ENCODE data around the gene NPW.
A peak's percentile ranks its signal among the peaks of the same experiment; 100 is the strongest.

Gene NPW

DNA sequence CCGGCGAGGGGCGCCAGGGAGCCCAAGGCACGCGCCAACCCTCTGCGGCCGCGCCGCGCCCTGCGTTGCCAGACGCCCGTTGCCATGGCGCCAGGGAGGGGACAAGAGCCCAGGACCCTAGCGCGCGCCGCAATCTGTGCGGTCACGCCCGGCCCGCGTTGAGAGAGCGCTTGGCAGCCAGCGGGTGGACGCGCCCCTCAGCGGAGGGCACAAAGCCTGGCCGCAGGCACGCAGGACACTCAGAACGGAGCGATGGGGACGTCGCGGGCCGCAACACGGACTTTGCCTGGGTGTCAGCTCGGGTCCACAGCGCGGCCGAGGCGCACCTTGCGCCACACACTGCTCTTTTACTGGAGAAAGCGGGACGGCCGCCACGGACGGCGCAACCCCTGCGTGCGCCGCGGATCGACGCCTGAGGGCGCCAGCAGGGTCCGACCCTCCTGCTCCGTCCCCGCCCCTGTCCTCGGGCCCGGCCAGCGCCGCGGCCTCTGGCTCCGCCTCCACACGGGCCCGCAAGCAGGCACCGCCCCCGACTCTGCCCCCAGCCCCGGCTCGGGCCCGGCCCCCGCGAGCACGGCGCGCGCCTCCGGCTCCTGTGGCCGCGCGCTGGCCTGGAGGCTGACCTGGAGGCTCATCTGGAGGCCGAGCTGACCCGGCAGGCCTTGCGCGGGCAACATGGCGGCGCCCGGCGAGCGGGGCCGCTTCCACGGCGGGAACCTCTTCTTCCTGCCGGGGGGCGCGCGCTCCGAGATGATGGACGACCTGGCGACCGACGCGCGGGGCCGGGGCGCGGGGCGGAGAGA lies 35.8 kb upstream of the NPW start, which contains the start of gene GFER:
Gene GFER (plus strand): TSS at position 650 of the 803 bp plus-strand sequence. CDS start 26 bp downstream, at position 676.
- Histone ChIP-seq H3K4me3 (peak within 1 kb of the TSS; percentile 75 to 93 (median 85)), H3K27ac (peak within 1 kb of the TSS; percentile 42 to 89 (median 76))

- H3K27ac ChIP-seq: peak overlapping the region; percentile 42 to 89 (median 76)
Measured at GRCh38 chr16:1984347-1985225, 35.0 kb upstream of the NPW start.

DNA sequence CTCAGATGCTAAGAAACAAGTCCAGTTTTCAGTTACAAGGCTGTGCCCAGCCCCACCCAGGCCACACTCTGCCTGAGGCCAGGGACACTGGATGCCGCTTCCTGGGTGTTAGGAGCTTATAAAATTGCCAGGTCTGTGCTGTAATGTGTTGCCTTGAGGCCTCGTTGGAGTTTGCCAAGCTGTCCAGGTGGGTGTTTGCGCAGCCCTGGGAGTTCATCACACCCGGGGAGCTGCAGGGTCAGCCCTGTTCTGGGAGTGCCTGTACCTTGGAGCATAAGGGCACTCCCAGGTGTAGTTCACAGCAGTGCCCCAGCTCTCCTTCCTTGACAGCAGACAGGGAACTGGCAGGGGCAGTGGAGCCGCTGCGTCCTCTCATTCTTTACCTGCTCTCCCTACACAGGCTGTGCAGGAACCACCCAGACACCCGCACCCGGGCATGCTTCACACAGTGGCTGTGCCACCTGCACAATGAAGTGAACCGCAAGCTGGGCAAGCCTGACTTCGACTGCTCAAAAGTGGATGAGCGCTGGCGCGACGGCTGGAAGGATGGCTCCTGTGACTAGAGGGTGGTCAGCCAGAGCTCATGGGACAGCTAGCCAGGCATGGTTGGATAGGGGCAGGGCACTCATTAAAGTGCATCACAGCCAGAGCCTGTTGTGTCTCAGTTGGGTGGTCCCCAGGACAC lies 34.0 kb upstream of the NPW start:
- Histone ChIP-seq H3K27ac (no peak overlapping the region), H3K4me3 (peak overlapping the region in 1 of 7 experiments; percentile 85)

More at GRCh38 chr16:1984347-1985225, 35.0 kb upstream of the NPW start:
- peak overlapping the region; percentile 75 to 93 (median 85) for H3K4me3 ChIP-seq

DNA sequence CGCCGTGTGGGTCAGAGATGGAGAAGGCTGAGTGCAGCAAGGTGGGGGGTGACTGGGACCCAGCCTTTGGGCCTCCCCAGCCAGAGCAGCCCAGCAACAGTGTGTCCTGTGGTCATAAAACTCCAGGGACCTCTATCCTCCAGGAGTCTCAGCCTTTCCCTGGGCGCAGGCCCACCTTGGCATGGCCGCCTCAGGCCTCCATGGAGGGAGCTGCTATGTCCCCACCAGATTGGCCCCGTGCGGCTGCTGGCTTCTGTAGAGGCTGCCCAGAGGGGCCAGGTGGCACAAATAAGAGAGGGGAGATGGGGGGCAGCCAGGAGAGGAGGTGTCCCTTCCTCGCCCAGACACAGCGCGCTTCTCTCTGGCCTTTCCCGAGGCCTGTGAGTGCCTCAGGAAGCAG lies 32.4 kb upstream of the NPW start:
- H3K4me3 ChIP-seq: no peak overlapping the region

GRCh38 chr16:1989209-1990100 lies 30.1 kb upstream of the NPW start, which contains the start of gene SYNGR3:
SYNGR3 (plus strand) TSS chr16:1989970; CDS start chr16:1990103, 133 bp downstream.
- H3K4me3 ChIP-seq: peak within 1 kb of the TSS; percentile 14 to 30 (median 17)
- H3K27ac ChIP-seq: peak within 1 kb of the TSS in 4 of 21 experiments; percentile 3 to 67 (median 38)

More for the DNA sequence above, 32.4 kb upstream of the NPW start:
- H3K27ac ChIP-seq: no peak overlapping the region

DNA sequence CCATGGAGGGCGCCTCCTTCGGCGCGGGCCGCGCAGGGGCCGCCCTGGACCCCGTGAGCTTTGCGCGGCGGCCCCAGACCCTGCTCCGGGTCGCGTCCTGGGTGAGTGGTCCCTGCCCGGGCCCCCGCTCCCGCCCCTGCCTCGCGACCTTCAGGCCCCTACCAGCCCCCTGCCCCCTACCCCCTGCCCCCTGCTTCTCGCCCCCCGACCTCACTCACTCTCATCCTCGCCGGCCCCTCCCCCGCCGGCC lies 29.6 kb upstream of the NPW start:
- peak overlapping the region; percentile 14 to 30 (median 17) for H3K4me3 ChIP-seq
- H3K27ac ChIP-seq: peak overlapping the region in 1 of 21 experiments; percentile 30

DNA sequence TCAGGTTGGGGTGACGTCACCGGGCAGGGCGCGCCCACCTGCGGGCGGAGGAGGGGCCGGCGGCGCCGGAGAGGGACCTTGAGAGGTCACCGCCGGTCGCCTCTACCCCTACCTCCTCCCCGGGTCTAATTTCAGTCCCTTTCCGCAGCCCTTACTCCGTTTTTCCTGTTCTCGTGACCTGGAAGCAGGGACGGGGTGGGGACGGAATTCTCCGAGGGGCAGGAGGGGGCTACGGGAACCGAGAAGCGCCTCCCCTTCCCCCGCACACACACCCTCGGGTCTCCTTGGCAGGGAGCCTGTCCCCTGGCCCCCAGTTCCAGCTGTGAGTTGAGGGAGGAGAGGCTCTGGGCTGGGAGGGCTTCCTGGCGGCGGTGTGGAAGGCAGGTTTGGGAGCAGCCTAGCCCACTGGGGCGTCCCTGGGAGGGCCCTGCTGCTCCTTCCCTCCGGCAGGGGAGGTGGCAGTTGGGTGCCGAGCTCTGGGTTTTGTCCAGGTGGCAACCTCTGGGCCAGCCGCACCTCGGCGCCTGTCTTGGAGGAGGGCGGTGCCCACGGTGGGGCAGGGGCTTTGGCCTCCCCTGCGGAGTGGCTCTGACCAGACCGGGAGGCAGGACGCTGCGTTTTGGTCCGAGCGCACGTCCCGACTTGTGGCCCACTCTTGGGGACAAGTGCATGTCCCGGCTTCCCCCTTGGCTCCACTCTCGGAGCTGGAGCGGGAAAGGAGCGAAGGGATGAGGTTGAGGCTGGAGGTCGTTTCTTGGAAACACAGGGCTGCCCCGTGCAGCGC lies 29.0 kb upstream of the NPW start:
- Histone ChIP-seq H3K27ac (peak overlapping the region in 4 of 21 experiments; percentile 3 to 67 (median 38)), H3K4me3 (peak overlapping the region; percentile 14 to 30 (median 17))

DNA sequence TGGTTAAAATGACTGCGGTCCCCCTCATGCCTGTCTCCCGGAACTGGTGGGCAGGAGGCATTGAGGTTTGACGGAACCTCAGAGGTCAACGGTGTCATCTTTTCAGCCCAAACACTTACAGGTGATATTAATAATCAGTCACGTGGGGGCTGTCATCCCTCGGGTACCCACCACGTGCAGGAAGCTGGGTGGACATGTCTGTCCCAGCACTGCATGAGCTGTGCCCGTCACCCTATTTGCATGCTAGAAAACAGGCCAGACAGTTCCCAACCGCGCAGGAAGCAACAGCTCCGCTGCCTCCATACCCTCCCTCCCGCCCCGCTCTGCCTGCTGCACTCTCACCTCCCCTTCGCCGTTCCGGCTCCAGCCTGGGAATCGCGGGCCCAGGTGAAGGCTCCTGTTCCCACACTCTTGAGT lies 28.4 kb upstream of the NPW start:
- H3K27ac ChIP-seq: peak overlapping the region in 8 of 21 experiments; percentile 3 to 80 (median 63)
- H3K4me3 ChIP-seq: peak overlapping the region in 5 of 7 experiments; percentile 20 to 33 (median 27)

- Histone ChIP-seq H3K27ac (peak overlapping the region in 10 of 21 experiments; percentile 10 to 80 (median 50)), H3K4me3 (peak overlapping the region; percentile 20 to 33 (median 27))
Measured at GRCh38 chr16:1991588-1991947, 28.0 kb upstream of the NPW start.

DNA sequence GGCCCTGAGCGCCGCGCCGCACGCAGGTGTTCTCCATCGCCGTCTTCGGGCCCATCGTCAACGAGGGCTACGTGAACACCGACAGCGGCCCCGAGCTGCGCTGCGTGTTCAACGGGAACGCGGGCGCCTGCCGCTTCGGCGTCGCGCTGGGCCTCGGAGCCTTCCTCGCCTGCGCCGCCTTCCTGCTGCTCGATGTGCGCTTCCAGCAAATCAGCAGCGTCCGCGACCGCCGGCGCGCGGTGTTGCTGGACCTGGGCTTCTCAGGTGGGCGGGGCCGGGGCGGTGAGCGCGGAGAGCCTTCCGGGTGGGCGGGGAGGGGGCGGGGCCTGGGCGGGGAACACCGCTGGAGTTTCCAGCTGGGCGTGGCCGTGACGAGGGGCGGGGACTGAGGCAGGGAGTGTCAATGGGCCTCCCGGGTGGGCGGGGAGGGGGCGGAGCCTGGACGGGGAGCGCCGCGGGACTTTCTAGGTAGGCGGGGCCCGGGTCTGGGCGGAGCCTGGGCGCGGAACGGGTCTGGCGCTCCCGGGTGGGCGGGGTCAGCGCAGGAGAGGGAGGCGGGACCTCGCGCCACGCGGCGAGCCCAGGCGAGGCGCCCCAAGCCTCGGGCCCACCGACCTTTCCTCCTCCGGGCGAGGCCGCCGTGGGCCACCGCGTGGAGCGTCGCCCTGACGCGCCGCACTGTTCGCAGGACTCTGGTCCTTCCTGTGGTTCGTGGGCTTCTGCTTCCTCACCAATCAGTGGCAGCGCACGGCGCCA lies 27.5 kb upstream of the NPW start:
- Histone ChIP-seq H3K27ac (peak overlapping the region in 10 of 21 experiments; percentile 10 to 80 (median 50)), H3K4me3 (peak overlapping the region; percentile 20 to 33 (median 27))

GRCh38 chr16:1992704-1993317 lies 26.8 kb upstream of the NPW start:
- peak overlapping the region in 2 of 7 experiments; percentile 20 to 27 for H3K4me3 ChIP-seq
- H3K27ac ChIP-seq: peak overlapping the region in 2 of 21 experiments; percentile 11 to 33

- Histone ChIP-seq H3K27ac (peak overlapping the region in 1 of 21 experiments; percentile 7), H3K4me3 (no peak overlapping the region)
Measured at GRCh38 chr16:1993731-1994131, 25.9 kb upstream of the NPW start.

GRCh38 chr16:1997494-1998359 lies 21.9 kb upstream of the NPW start:
- H3K27ac ChIP-seq: peak overlapping the region in 6 of 21 experiments; percentile 15 to 64 (median 29)
- H3K4me3 ChIP-seq: no peak overlapping the region

DNA sequence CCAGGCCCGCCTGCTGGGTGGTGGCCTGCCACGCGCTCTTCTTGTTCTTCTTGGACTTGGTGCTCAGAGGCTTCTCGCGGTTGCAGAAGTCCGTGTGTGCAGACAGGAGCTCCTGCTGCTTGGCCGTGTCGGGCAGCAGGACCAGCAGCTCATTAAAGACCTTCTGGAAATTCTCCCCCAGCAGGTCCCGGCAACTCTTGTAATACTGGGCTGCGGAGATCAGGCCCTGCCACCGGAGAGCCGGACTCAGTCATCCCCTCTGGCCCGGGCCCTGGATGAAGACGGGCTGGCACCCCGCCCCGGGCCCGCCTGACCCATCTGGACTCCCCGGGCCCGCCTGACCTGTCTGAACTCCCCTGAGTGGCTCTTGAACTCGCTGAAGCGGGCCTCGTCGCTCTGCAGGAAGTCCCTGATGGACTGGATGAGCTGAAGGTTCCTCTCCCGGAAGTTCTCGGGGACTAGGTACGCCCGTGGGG lies 21.2 kb upstream of the NPW start:
- Histone ChIP-seq H3K27ac (peak overlapping the region in 3 of 21 experiments; percentile 29 to 42 (median 29)), H3K4me3 (no peak overlapping the region)
